ENCODE results near the gene IGFL4. TPM values are rescaled to one million over a fixed set of nuclear protein-coding genes. Genes with fewer than 3 reads are reported as not detected.
A peak's percentile ranks its signal among the peaks of the same experiment; 100 is the strongest.

Gene IGFL4
- total RNA-seq, 2 experiments from 2014 or later: not detected

GRCh38 chr19:45996933-45997332 is 43.9 kb downstream of the IGFL4 start:
- Mint-ChIP-seq H3K4me3 (no peak overlapping the region), H3K9me3 (no peaks in the 10 kb centered on the region), H3K36me3 (ENCODE audit: low read depth) (peaks cover 13% of the 10 kb centered on the region), H3K27me3 (no peaks in the 10 kb centered on the region), H3K4me1 (ENCODE audit: low read depth) (peaks cover 31% of the 10 kb centered on the region), H3K27ac (no peak overlapping the region)
- no peaks in the 10 kb centered on the region for H3K9me3 ChIP-seq (ENCODE audit: control insufficient read depth in 1 of 2, insufficient read depth in 1 of 2, low read length in 2 of 2)
- H3K4me3 ChIP-seq (ENCODE audit: low read length): no peak overlapping the region
- CTCF ChIA-PET: no interaction called here
- H3K4me1 ChIP-seq (ENCODE audit: insufficient read depth, low read length): peaks cover 38% of the 10 kb centered on the region
- peaks cover 4% of the 10 kb centered on the region for H3K36me3 ChIP-seq (ENCODE audit: insufficient read depth, low read length)
- no peak for TF ChIP-seq CTCF (IDR thresholded peaks at IDR 0.05)
- intact Hi-C loops (cut with DNase I, micrococcal nuclease): loop anchor here (2.0 to 10.0 kb wide), 7 partner anchors 20 to 912 kb away; partner anchors contain the start of genes DMWD (in 1 of the 2), IRF2BP1 (in 1 of the 2) and MYPOP (in 1 of the 2)
- peaks cover 0 to 2% of the 10 kb centered on the region in 2 experiments for H3K27me3 ChIP-seq (ENCODE audit: control insufficient read depth in 1 of 2, insufficient read depth in 2 of 2, low read length in 2 of 2)
- DNase-seq (no peak), ATAC-seq (ENCODE audit: poor library complexity) (no peak)
- no peak overlapping the region for H3K27ac ChIP-seq (ENCODE audit: low read depth in 1 of 2, low read length in 2 of 2)
- POLR2A ChIA-PET: no interaction called here

GRCh38 chr19:45995715-45996385 is 45.0 kb downstream of the IGFL4 start:
- Mint-ChIP-seq H3K27ac (no peak overlapping the region), H3K9me3 (no peaks in the 10 kb centered on the region), H3K4me1 (ENCODE audit: low read depth) (peaks cover 24% of the 10 kb centered on the region), H3K4me3 (no peak overlapping the region), H3K36me3 (ENCODE audit: low read depth) (peaks cover 9% of the 10 kb centered on the region), H3K27me3 (no peaks in the 10 kb centered on the region)
- Histone ChIP-seq H3K4me3 (ENCODE audit: low read length) (peak overlapping the region; percentile 79), H3K27ac (ENCODE audit: low read depth in 1 of 2, low read length in 2 of 2) (peak overlapping the region; percentile 49 to 67), H3K9me3 (ENCODE audit: control insufficient read depth in 1 of 2, insufficient read depth in 1 of 2, low read length in 2 of 2) (no peaks in the 10 kb centered on the region), H3K4me1 (ENCODE audit: insufficient read depth, low read length) (peaks cover 34% of the 10 kb centered on the region), H3K36me3 (ENCODE audit: insufficient read depth, low read length) (peaks cover 4% of the 10 kb centered on the region), H3K27me3 (ENCODE audit: control insufficient read depth in 1 of 2, insufficient read depth in 2 of 2, low read length in 2 of 2) (peaks cover 0 to 2% of the 10 kb centered on the region in 2 experiments)
- CTCF ChIA-PET: interaction anchor here (1.0 to 2.4 kb wide), 5 partner anchors 9 to 226 kb away, joined by 3 to 14 read pairs (median 5); no protein-coding TSS in a partner anchor
- POLR2A ChIA-PET: interaction anchor here (0.6 to 1.6 kb wide), 6 partner anchors 21 to 399 kb away, joined by 3 to 11 read pairs (median 6); partner anchors contain the start of genes IRF2BP1, MYPOP and SYMPK
- ATAC-seq (ENCODE audit: poor library complexity) (no peak), DNase-seq (no peak)
- no peak for TF ChIP-seq CTCF (IDR thresholded peaks at IDR 0.05)
- intact Hi-C loops (cut with DNase I, micrococcal nuclease): loop anchor here (1.0 to 10.0 kb wide), 9 partner anchors 21 to 911 kb away; partner anchors contain the start of genes IRF2BP1 (in 2 of the 2), DMWD (in 1 of the 2), MYPOP (in 1 of the 2) and SYMPK (in 1 of the 2)

- Histone ChIP-seq H3K4me1 (ENCODE audit: insufficient read depth, low read length) (peaks cover 27% of the 10 kb centered on the region), H3K27me3 (ENCODE audit: control insufficient read depth in 1 of 2, insufficient read depth in 2 of 2, low read length in 2 of 2) (peaks cover 0 to under 1% of the 10 kb centered on the region in 2 experiments), H3K4me3 (ENCODE audit: low read length) (peak within 1 kb of the TSS; percentile 79), H3K9me3 (ENCODE audit: control insufficient read depth in 1 of 2, insufficient read depth in 1 of 2, low read length in 2 of 2) (no peaks in the 10 kb centered on the region), H3K36me3 (ENCODE audit: insufficient read depth, low read length) (peaks cover 4% of the 10 kb centered on the region), H3K27ac (ENCODE audit: low read depth in 1 of 2, low read length in 2 of 2) (peak within 1 kb of the TSS; percentile 49 to 67)
- ATAC-seq (ENCODE audit: poor library complexity): peak; percentile 94
- intact Hi-C loops (cut with DNase I, micrococcal nuclease): loop anchor here (1.0 to 10.0 kb wide), 7 partner anchors 93 to 910 kb away; partner anchors contain the start of genes IRF2BP1 (in 2 of the 2), DMWD (in 1 of the 2), MYPOP (in 1 of the 2) and SYMPK (in 1 of the 2)
- H3K27ac Mint-ChIP-seq: no peak within 1 kb of the TSS
- H3K4me1 Mint-ChIP-seq (ENCODE audit: low read depth): peaks cover 17% of the 10 kb centered on the region
- H3K27me3 Mint-ChIP-seq: peaks cover 5% of the 10 kb centered on the region
- no peak for TF ChIP-seq CTCF (IDR thresholded peaks at IDR 0.05)
- peaks cover 8% of the 10 kb centered on the region for H3K36me3 Mint-ChIP-seq (ENCODE audit: low read depth)
- peak; percentile 91 to 100 (median 94) for DNase-seq
- no peaks in the 10 kb centered on the region for H3K9me3 Mint-ChIP-seq
- POLR2A ChIA-PET: interaction anchor here (0.6 to 1.6 kb wide), 7 partner anchors 22 to 400 kb away, joined by 3 to 11 read pairs (median 5); partner anchors contain the start of genes IRF2BP1, MYPOP and SYMPK
- CTCF ChIA-PET: interaction anchor here (1.0 to 2.4 kb wide), 5 partner anchors 8 to 225 kb away, joined by 3 to 14 read pairs (median 5); no protein-coding TSS in a partner anchor
- no peak within 1 kb of the TSS for H3K4me3 Mint-ChIP-seq
Observed at GRCh38 chr19:45994998-45995714, 45.6 kb downstream of the IGFL4 start, which contains the start of gene CCDC61. CCDC61 (plus strand) TSS chr19:45995467; CDS start chr19:46003019, 7,552 bp downstream.

Measured in CD4-positive, alpha-beta T cell (primary cell).